Measurements from ENCODE around the gene SLC25A17. TPM values are rescaled to one million over a fixed set of nuclear protein-coding genes. Genes with fewer than 3 reads are reported as not detected.
"Not testable (repeated sequence)": the region's sequence is repeated elsewhere in the genome, so short reads cannot be mapped to it uniquely, and the experiment has no call there.

The SLC25A17 gene
- total RNA-seq, 4 donors from 2014 or later, result 5.7 to 17.0 (median 12.2) TPM

DNA sequence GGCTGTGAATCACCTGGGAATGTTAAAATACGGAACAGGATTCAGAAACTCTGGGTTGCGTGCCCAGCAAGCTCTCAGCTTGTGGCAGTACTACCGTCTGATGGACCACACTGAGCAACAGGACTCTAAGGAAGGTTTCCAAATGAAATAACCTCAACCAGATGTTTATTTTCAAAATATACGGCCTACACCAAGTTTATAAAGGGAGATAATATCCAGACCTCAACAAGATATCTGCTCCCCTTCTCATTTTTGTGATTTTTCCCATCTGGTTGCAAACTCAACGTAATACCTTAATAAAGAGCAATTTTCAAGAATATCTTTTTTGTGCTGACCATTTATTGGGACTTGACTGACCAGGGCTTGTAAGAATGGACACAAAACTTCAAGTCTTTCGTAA, 49.4 kb downstream of the SLC25A17 start:
- ATAC-seq, result no peak
- Histone ChIP-seq H3K27me3 (no peaks in the 10 kb centered on the region), H3K4me1 (no peaks in the 10 kb centered on the region), H3K27ac (no peak overlapping the region), H3K4me3 (no peak overlapping the region), H3K36me3 (peaks cover 0 to 69% of the 10 kb centered on the region in 2 donors), H3K9me3 (no peaks in the 10 kb centered on the region)
- 62 to 82% methylated on average over 5 to 6 of the region's 6 CpGs for WGBS, 2 donors (ENCODE audit: low coverage in 1 of 2)
- TF ChIP-seq EP300 (IDR thresholded peaks at IDR 0.05) (no peak), POLR2AphosphoS5 (IDR thresholded peaks at IDR 0.05) (no peak), CTCF (IDR thresholded peaks at IDR 0.05) (no peak), POLR2A (IDR thresholded peaks at IDR 0.05) (no peak)

DNA sequence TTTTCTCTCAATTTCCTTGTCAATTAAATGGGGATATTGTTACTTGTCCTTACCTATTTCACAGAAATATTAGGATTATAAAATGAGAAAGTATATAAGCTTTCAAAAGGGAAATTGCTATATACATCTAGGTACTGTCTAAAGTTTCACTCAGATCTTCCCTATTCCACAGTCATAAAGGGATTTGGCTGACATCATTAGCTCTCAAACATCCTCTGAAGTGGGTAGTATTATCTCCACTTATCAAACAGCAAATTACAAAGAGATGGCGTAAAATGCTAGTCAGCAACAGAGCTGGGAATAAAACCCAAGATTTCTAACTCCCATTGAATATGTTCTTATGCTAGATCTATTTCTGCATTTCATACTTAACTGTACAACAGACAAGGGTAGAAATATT, 50.9 kb downstream of the SLC25A17 start:
- peaks cover 0 to 53% of the 10 kb centered on the region in 2 donors for H3K36me3 ChIP-seq
- WGBS, 2 donors (ENCODE audit: low coverage in 1 of 2), result 91 to 93% methylated on average over 1 of the region's 1 CpG
- H3K4me3 ChIP-seq, result no peak overlapping the region
- no peak for TF ChIP-seq CTCF (IDR thresholded peaks at IDR 0.05)
- TF ChIP-seq POLR2AphosphoS5 (IDR thresholded peaks at IDR 0.05), result no peak
- no peak for TF ChIP-seq POLR2A (IDR thresholded peaks at IDR 0.05)
- no peak for TF ChIP-seq EP300 (IDR thresholded peaks at IDR 0.05)
- H3K4me1 ChIP-seq, result no peaks in the 10 kb centered on the region
- no peak for ATAC-seq
- H3K27ac ChIP-seq, result no peak overlapping the region
- H3K27me3 ChIP-seq, result no peaks in the 10 kb centered on the region
- H3K9me3 ChIP-seq, result no peaks in the 10 kb centered on the region

DNA sequence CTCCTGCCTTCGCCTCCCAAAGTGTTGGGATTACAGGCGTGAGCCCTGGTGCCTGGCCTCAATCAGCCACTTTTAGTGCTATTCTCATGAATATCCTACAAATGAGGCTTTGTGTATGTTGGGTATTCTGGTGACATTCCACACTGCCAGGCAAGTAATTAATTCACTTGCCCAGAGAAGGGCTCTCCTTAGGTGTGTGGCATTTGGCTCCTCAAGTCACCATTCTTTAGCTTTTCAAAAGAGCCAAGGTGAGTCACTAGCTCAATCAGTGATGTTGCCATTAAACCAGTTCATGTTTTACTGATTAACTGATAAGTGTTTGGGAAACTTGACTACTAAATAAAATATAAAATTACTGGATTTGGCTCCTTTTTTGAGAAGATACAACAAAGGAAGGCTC, 52.2 kb downstream of the SLC25A17 start:
- ATAC-seq, result no peak
- Histone ChIP-seq H3K27me3 (no peaks in the 10 kb centered on the region), H3K36me3 (peaks cover 0 to 41% of the 10 kb centered on the region in 2 donors), H3K27ac (no peak overlapping the region), H3K9me3 (no peaks in the 10 kb centered on the region), H3K4me3 (no peak overlapping the region), H3K4me1 (no peaks in the 10 kb centered on the region)
- WGBS, 2 donors (ENCODE audit: low coverage in 1 of 2), result 93 to 100% methylated on average over 2 of the region's 2 CpGs
- TF ChIP-seq POLR2AphosphoS5 (IDR thresholded peaks at IDR 0.05) (no peak), CTCF (IDR thresholded peaks at IDR 0.05) (no peak), POLR2A (IDR thresholded peaks at IDR 0.05) (no peak), EP300 (IDR thresholded peaks at IDR 0.05) (no peak)

GRCh38 chr22:40764763-40765441, 54.2 kb downstream of the SLC25A17 start:
- TF ChIP-seq POLR2A (IDR thresholded peaks at IDR 0.05) (no peak), EP300 (IDR thresholded peaks at IDR 0.05) (no peak), CTCF (IDR thresholded peaks at IDR 0.05) (no peak), POLR2AphosphoS5 (IDR thresholded peaks at IDR 0.05) (no peak)
- 61 to 66% methylated on average over 6 of the region's 6 CpGs for WGBS, 2 donors (ENCODE audit: low coverage in 1 of 2)
- Histone ChIP-seq H3K4me3 (no peak overlapping the region), H3K36me3 (peaks cover 0 to 20% of the 10 kb centered on the region in 2 donors), H3K9me3 (no peaks in the 10 kb centered on the region), H3K4me1 (peaks cover 0 to 4% (median 0%) of the 10 kb centered on the region in 3 donors), H3K27me3 (no peaks in the 10 kb centered on the region), H3K27ac (no peak overlapping the region)
- no peak for ATAC-seq

GRCh38 chr22:40759294-40759840, 59.8 kb downstream of the SLC25A17 start:
- H3K9me3 ChIP-seq, result no peaks in the 10 kb centered on the region
- H3K27me3 ChIP-seq, result no peaks in the 10 kb centered on the region
- TF ChIP-seq POLR2AphosphoS5 (IDR thresholded peaks at IDR 0.05) (no peak), EP300 (IDR thresholded peaks at IDR 0.05) (no peak), CTCF (IDR thresholded peaks at IDR 0.05) (no peak), POLR2A (IDR thresholded peaks at IDR 0.05) (no peak)
- peaks cover 0 to 9% (median 0%) of the 10 kb centered on the region in 3 donors for H3K4me1 ChIP-seq
- no peaks in the 10 kb centered on the region for H3K36me3 ChIP-seq
- H3K4me3 ChIP-seq, result no peak overlapping the region
- WGBS, 2 donors (ENCODE audit: low coverage in 1 of 2), result 91 to 100% methylated on average over 1 to 4 of the region's 6 CpGs
- no peak for ATAC-seq
- no peak overlapping the region for H3K27ac ChIP-seq

DNA sequence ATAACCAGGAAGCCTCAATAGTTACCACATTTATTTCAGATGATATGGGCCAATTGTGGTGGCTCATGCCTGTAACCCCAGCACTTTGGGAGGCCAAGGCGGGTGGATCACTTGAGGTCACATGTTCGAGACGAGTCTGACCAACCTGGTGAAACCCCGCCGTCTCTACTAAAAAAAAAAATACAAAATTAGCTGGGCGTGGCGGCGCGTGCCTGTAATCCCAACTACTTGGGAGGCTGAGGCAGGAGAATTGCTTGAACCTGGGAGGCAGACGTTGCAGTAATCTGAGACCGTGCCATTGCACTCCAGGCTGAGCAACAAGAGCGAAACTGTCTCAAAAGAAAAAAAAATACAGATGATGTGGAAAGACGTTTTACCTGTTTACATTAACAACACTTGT, 60.3 kb downstream of the SLC25A17 start:
- not testable (repeated sequence) for H3K9me3 ChIP-seq, H3K4me3 ChIP-seq, H3K27ac ChIP-seq, H3K27me3 ChIP-seq, H3K4me1 ChIP-seq, H3K36me3 ChIP-seq, ATAC-seq
- WGBS, 2 donors (ENCODE audit: low coverage in 1 of 2), result 90 to 94% methylated on average over 8 to 13 of the region's 13 CpGs
